ENCODE measurements around the gene KCNG1.
A peak's percentile ranks its signal among the peaks of the same experiment; 100 is the strongest.

Gene KCNG1

GRCh38 chr20:51023617-51024155, 779 bp upstream of the KCNG1 start:
- H3K4me3 ChIP-seq (ENCODE audit: low read depth, low read length), result no peak overlapping the region
- POLR2A ChIA-PET, result no interaction called here
- no peaks in the 10 kb centered on the region for H3K9me3 ChIP-seq (ENCODE audit: control insufficient read depth, insufficient read depth, low read depth, low read length)
- no peak overlapping the region for H3K27ac ChIP-seq (ENCODE audit: extremely low read depth, low read depth, low read length)
- H3K36me3 ChIP-seq (ENCODE audit: control insufficient read depth in 2 of 2, insufficient read depth in 1 of 2, low read length in 2 of 2), result peaks cover 0 to 4% of the 10 kb centered on the region in 2 experiments; a peak in 1 of 3 replicates
- H3K4me1 ChIP-seq (ENCODE audit: control insufficient read depth, insufficient read depth, low read length), result no peaks in the 10 kb centered on the region; the same call in 1 of the 2 replicates
- TF ChIP-seq ZNF549 (tag by site-specific recombination; IDR thresholded peaks at IDR 0.05) (no peak), ZNF112 (tag by site-specific recombination; IDR thresholded peaks at IDR 0.05) (no peak), ZNF202 (tag by site-specific recombination; IDR thresholded peaks at IDR 0.05; ENCODE audit: borderline replicate concordance) (no peak), ZNF701 (tag by site-specific recombination; IDR thresholded peaks at IDR 0.05) (0 out of 2 replicates have a peak, but pooled peaks have one; percentile 40)
- CTCF ChIA-PET, result interaction anchor here (0.7 kb wide), 1 partner anchor 281 kb away, joined by 4 read pairs; no protein-coding TSS in a partner anchor

DNA sequence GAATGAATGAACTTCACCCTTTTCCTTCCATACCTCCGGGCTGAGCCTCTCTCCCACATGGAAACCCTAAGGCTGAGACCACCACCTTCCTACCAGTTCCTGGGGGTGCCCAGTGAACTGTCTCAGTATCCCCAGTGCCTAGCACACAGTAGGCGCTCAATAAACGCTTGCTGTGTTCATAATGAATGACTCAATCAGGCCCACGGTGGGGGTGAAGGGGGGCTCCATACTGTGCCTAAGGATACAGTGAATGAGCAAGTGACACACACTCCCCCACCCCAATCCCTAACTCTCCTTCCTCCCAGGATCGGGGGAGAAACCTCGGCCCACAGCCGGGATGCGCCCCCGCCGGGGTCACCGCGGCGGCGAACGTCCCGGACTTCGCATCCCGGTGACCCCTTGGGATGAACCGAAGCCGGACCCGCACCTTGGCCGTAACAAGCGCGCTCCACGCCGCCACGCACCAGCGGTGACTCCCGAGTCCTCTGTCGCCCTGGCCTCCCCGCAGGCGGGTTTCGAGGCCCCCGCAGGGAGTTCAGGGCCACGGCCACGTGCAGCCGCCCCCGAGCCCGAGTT, 592 bp downstream of the KCNG1 start:
- POLR2A ChIA-PET, result interaction anchor here (0.6 kb wide), 1 partner anchor 639 kb away, joined by 4 read pairs; no protein-coding TSS in a partner anchor
- Histone ChIP-seq H3K9me3 (ENCODE audit: control insufficient read depth, insufficient read depth, low read depth, low read length) (no peaks in the 10 kb centered on the region), H3K4me3 (ENCODE audit: low read depth, low read length) (peak overlapping the region; percentile 41), H3K27ac (ENCODE audit: extremely low read depth, low read depth, low read length) (peak overlapping the region; percentile 40; the same call in 1 of the 2 replicates), H3K4me1 (ENCODE audit: control insufficient read depth, insufficient read depth, low read length) (no peaks in the 10 kb centered on the region; the same call in 1 of the 2 replicates), H3K36me3 (ENCODE audit: control insufficient read depth in 2 of 2, insufficient read depth in 1 of 2, low read length in 2 of 2) (peaks cover 0 to 4% of the 10 kb centered on the region in 2 experiments; a peak in 1 of 3 replicates)
- TF ChIP-seq ZNF600 (tag by site-specific recombination; IDR thresholded peaks at IDR 0.05) (peak; percentile 32; the same call in 1 of the 2 replicates), ZNF26 (tag by site-specific recombination; IDR thresholded peaks at IDR 0.05) (no peak), ZBTB48 (tag by site-specific recombination; IDR thresholded peaks at IDR 0.05) (0 out of 2 replicates have a peak, but pooled peaks have one; percentile 38), ZNF654 (tag by site-specific recombination; IDR thresholded peaks at IDR 0.05; ENCODE audit: low read depth) (no peak), ZNF24 (tag by site-specific recombination; IDR thresholded peaks at IDR 0.05) (peak; percentile 79), ZNF426 (tag by site-specific recombination; IDR thresholded peaks at IDR 0.05) (no peak), ZIC2 (tag by site-specific recombination; IDR thresholded peaks at IDR 0.05) (0 out of 2 replicates have a peak, but pooled peaks have one; percentile 14), ZNF664 (tag by site-specific recombination; IDR thresholded peaks at IDR 0.05) (peak; percentile 77; the same call in 1 of the 2 replicates), ZNF792 (tag by site-specific recombination; IDR thresholded peaks at IDR 0.05) (peak; percentile 69; the same call in 1 of the 2 replicates), HOXC10 (CRISPR knock-in tag; IDR thresholded peaks at IDR 0.05) (0 out of 2 replicates have a peak, but pooled peaks have one; percentile 35), GLIS2 (tag by site-specific recombination; IDR thresholded peaks at IDR 0.05) (peak; percentile 8; the same call in 1 of the 2 replicates)
- TF ChIP-seq, protein P1, sequence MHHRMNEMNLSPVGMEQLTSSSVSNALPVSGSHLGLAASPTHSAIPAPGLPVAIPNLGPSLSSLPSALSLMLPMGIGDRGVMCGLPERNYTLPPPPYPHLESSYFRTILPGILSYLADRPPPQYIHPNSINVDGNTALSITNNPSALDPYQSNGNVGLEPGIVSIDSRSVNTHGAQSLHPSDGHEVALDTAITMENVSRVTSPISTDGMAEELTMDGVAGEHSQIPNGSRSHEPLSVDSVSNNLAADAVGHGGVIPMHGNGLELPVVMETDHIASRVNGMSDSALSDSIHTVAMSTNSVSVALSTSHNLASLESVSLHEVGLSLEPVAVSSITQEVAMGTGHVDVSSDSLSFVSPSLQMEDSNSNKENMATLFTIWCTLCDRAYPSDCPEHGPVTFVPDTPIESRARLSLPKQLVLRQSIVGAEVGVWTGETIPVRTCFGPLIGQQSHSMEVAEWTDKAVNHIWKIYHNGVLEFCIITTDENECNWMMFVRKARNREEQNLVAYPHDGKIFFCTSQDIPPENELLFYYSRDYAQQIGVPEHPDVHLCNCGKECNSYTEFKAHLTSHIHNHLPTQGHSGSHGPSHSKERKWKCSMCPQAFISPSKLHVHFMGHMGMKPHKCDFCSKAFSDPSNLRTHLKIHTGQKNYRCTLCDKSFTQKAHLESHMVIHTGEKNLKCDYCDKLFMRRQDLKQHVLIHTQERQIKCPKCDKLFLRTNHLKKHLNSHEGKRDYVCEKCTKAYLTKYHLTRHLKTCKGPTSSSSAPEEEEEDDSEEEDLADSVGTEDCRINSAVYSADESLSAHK (tag by site-specific recombination; IDR thresholded peaks at IDR 0.05), result peak; percentile 69
- CTCF ChIA-PET, result interaction anchor here (1.0 kb wide), 1 partner anchor 8 kb away, joined by 3 read pairs; no protein-coding TSS in a partner anchor
